Adrenal gland (tissue), 5 donors: Measurements from ENCODE around the gene DMD.

Source experiments
- CTCF ChIP-seq, 6 experiments: fragments of 450-650 bp in 4 of 6; fragments of 200-600 bp in 2 of 6; sonication (generic) in 1 of 6; IDR thresholded peaks; 1 replicate in 5 of 6; 2 replicates in 1 of 6; pipeline versions ENCODE4 v1.5.1 to v1.8.0; 2016 to 2021; ENCODE audit warnings: antibody characterized with exemption in 6 of 6, mild to moderate bottlenecking in 2 of 6, moderate library complexity in 1 of 6
- POLR2A ChIP-seq, 2 donors: fragments of 450-650 bp; IDR thresholded peaks; one replicate each; pipeline ENCODE4 v1.6.1; 2017; ENCODE audit warnings: antibody characterized with exemption in 2 of 2, mild to moderate bottlenecking in 2 of 2, moderate library complexity in 1 of 2
- donor health status: DM: no; HTN: no; CAD: no.

- no peak for TF ChIP-seq CTCF (IDR thresholded peaks at IDR 0.05)
- no peak for TF ChIP-seq POLR2A (IDR thresholded peaks at IDR 0.05)
These were observed 2139.6 kb downstream of the DMD start, which contains the start of gene FTHL17 for GRCh38 chrX:31071725-31072124.
